ENCODE results near the gene TSPEAR. TPM values are rescaled to one million over a fixed set of nuclear protein-coding genes. Genes with fewer than 3 reads are reported as not detected.

The TSPEAR gene
- total and polyA plus RNA-seq, 9 of the 15 experiments (the other 6 are each of a cell fraction or from before 2014, with no cell fraction given), result not detected

GRCh38 chr21:44585892-44586291 lies 125.5 kb downstream of the TSPEAR start:
- BruUV-seq (replicated peaks), result no TSS peak

GRCh38 chr21:44583800-44584147 lies 127.6 kb downstream of the TSPEAR start:
- Histone ChIP-seq H3K9me3 (replicated peaks; ENCODE audit: control insufficient read depth, insufficient read depth, low read depth, low read length) (peaks cover 3% of the 10 kb centered on the region; the same call in 1 of the 2 replicates), H3K27me3 (ENCODE audit: control insufficient read depth in 2 of 2, insufficient read depth in 2 of 2, low read length in 2 of 2) (peaks cover 0 to 6% of the 10 kb centered on the region in 2 experiments; a peak in 1 of 5 replicates), H3K4me3 (no peak overlapping the region), H3K9me1 (ENCODE audit: control insufficient read depth, insufficient read depth, low read length) (no peaks in the 10 kb centered on the region), H3K36me3 (ENCODE audit: control insufficient read depth, insufficient read depth, low read length) (no peaks in the 10 kb centered on the region), H3K4me2 (ENCODE audit: insufficient read depth, low read length) (no peak overlapping the region), H3K9ac (ENCODE audit: insufficient read depth in 1 of 2, low read depth in 2 of 2, low read length in 2 of 2) (no peak overlapping the region), H2AFZ (ENCODE audit: low read depth, low read length) (no peak overlapping the region), H3K79me2 (ENCODE audit: control insufficient read depth, insufficient read depth, low read length) (no peaks in the 10 kb centered on the region), H3K27ac (ENCODE audit: extremely low read depth, low read depth, low read length) (no peak overlapping the region), H3K4me1 (replicated peaks in 1 of 2; ENCODE audit: control insufficient read depth in 2 of 2, insufficient read depth in 2 of 2, low read length in 2 of 2) (no peaks in the 10 kb centered on the region; a peak in 2 of 5 replicates), H4K20me1 (replicated peaks; ENCODE audit: control insufficient read depth, insufficient read depth, low read length) (no peaks in the 10 kb centered on the region)
- ChIA-PET POLR2A (interaction anchor here (0.8 to 1.3 kb wide), 2 partner anchors 11 to 94 kb away, joined by 4 to 5 read pairs; no protein-coding TSS in a partner anchor), CTCF (ENCODE audit: low intra/inter-chr PET ratio) (no interaction called here)
- ATAC-seq (no peak), FAIRE-seq (peak; percentile 35), DNase-seq (ENCODE audit: extremely low read depth in 1 of 4, low spot score in 3 of 4) (no peak)
- BruUV-seq (replicated peaks), result no TSS peak
- intact Hi-C loops (cut with micrococcal nuclease) (no loop called here), in situ Hi-C loops (cut with MboI) (no loop called here)
- WGBS (ENCODE audit: insufficient coverage, low coverage, missing lambda C conversion rate), result 1% methylated on average over 6 of the region's 6 CpGs
- TF ChIP-seq NCOA1 (IDR thresholded peaks at IDR 0.05; ENCODE audit: low read depth), result no peak
- no peak for TF ChIP-seq ARHGAP35 (IDR thresholded peaks at IDR 0.05; ENCODE audit: partially characterized antibody)

More at GRCh38 chr21:44585892-44586291, 125.5 kb downstream of the TSPEAR start:
- Histone ChIP-seq H2AFZ (ENCODE audit: low read depth, low read length) (no peak overlapping the region), H3K36me3 (ENCODE audit: control insufficient read depth, insufficient read depth, low read length) (no peaks in the 10 kb centered on the region), H3K4me2 (ENCODE audit: insufficient read depth, low read length) (no peak overlapping the region), H3K27ac (ENCODE audit: extremely low read depth, low read depth, low read length) (no peak overlapping the region), H3K9me1 (ENCODE audit: control insufficient read depth, insufficient read depth, low read length) (no peaks in the 10 kb centered on the region), H3K27me3 (ENCODE audit: control insufficient read depth in 2 of 2, insufficient read depth in 2 of 2, low read length in 2 of 2) (peaks cover 0 to 5% of the 10 kb centered on the region in 2 experiments; a peak in 1 of 5 replicates), H4K20me1 (replicated peaks; ENCODE audit: control insufficient read depth, insufficient read depth, low read length) (no peaks in the 10 kb centered on the region), H3K4me1 (replicated peaks in 1 of 2; ENCODE audit: control insufficient read depth in 2 of 2, insufficient read depth in 2 of 2, low read length in 2 of 2) (peaks cover 0 to 11% of the 10 kb centered on the region in 2 experiments; a peak in 3 of 5 replicates), H3K9ac (ENCODE audit: insufficient read depth in 1 of 2, low read depth in 2 of 2, low read length in 2 of 2) (no peak overlapping the region), H3K79me2 (ENCODE audit: control insufficient read depth, insufficient read depth, low read length) (no peaks in the 10 kb centered on the region), H3K9me3 (replicated peaks; ENCODE audit: control insufficient read depth, insufficient read depth, low read depth, low read length) (peaks cover 2% of the 10 kb centered on the region; the same call in 1 of the 2 replicates), H3K4me3 (no peak overlapping the region)
- ChIA-PET POLR2A (no interaction called here), CTCF (ENCODE audit: low intra/inter-chr PET ratio) (no interaction called here)
- intact Hi-C loops (cut with micrococcal nuclease), result no loop called here
- ATAC-seq (no peak), FAIRE-seq (no peak), DNase-seq (ENCODE audit: extremely low read depth in 1 of 4, low spot score in 3 of 4) (no peak)
- TF ChIP-seq ZBTB8A (IDR thresholded peaks at IDR 0.05; ENCODE audit: partially characterized antibody) (no peak), MXD1 (CRISPR knock-in tag; IDR thresholded peaks at IDR 0.05; ENCODE audit: borderline replicate concordance, poor library complexity, severe bottlenecking) (no peak), ZNF764 (CRISPR knock-in tag; IDR thresholded peaks at IDR 0.05; ENCODE audit: low read depth) (no peak), ETV5 (CRISPR knock-in tag; IDR thresholded peaks at IDR 0.05; ENCODE audit: low read depth) (no peak), ZNF695 (CRISPR knock-in tag; IDR thresholded peaks at IDR 0.05) (no peak)
- in situ Hi-C loops (cut with MboI), result no loop called here
- 0% methylated on average over 3 of the region's 3 CpGs for WGBS (ENCODE audit: insufficient coverage, low coverage, missing lambda C conversion rate)
